A673 (cell line): ENCODE data around the gene LRRC15.

Experiments
- CTCF ChIP-seq: fragments of 300-800, 200-600 bp; sonication (generic); conservative IDR thresholded peaks from 2 replicates; pipeline ENCODE4 v1.5.1; 2017; ENCODE audit warnings: low read depth, mild to moderate bottlenecking, antibody characterized with exemption, low read length, moderate library complexity, mixed read lengths
- EZH2 ChIP-seq: fragments of 200-600 bp; sonication (generic); IDR thresholded peaks from 2 replicates; pipeline ENCODE4 v1.6.1; 2017; ENCODE audit warnings: borderline replicate concordance, low read depth, mild to moderate bottlenecking, mixed read lengths, antibody characterized with exemption, low read length; ENCODE audit not compliant: poor library complexity, severe bottlenecking

DNA sequence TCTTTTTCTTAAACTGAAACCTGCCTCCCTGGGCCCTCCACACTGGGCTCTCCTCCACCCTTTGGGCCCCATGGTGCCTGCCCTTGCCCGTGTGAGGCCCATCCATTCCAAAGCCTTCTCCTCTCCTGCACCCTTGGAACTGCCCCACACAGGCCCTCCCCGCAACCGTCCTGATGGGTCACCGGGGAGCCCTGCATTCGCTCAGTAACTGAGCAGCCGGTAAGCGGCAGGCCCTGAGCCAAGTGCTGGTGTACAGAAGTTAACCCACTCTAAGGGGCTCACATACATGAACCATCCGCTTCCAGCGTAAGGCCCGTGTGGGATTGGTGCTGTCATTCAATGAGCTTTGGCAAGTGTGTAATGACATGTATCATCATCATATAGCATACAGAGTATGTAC is 5.4 kb upstream of the LRRC15 start:
- TF ChIP-seq CTCF (no peak), EZH2 (no peak)
